ENCODE data around the gene KLF13. TPM values are rescaled to one million over a fixed set of nuclear protein-coding genes. Genes with fewer than 3 reads are reported as not detected.

Gene KLF13
- total RNA-seq, 1 experiment from 2014 or later, result 22.1 TPM

GRCh38 chr15:31291048-31291578, 35.5 kb upstream of the KLF13 start:
- ChIA-PET POLR2A (ENCODE audit: low non-redundant PET) (no interaction called here), CTCF (no interaction called here)
- Histone ChIP-seq H3K27ac (ENCODE audit: low read depth, low read length, poor library complexity, severe bottlenecking) (no peak overlapping the region), H3K9me3 (ENCODE audit: low read depth, low read length, poor library complexity, severe bottlenecking) (no peaks in the 10 kb centered on the region), H3K4me1 (ENCODE audit: insufficient read depth, low read length, poor library complexity, severe bottlenecking) (no peaks in the 10 kb centered on the region), H3K27me3 (replicated peaks; ENCODE audit: insufficient read depth, low read depth, low read length, poor library complexity) (peaks cover 24% of the 10 kb centered on the region), H3K4me3 (ENCODE audit: low read depth, low read length, poor library complexity, severe bottlenecking) (no peak overlapping the region), H3K36me3 (ENCODE audit: insufficient read depth, low read length, poor library complexity, severe bottlenecking) (no peaks in the 10 kb centered on the region)
- BruUV-seq (replicated peaks), result no TSS peak
- intact Hi-C loops (cut with micrococcal nuclease; ENCODE audit: unreplicated experiment), result no loop called here
- TF ChIP-seq CTCF (conservative IDR thresholded peaks at IDR 0.05; ENCODE audit: low read depth, low read length) (no peak), EZH2 (IDR thresholded peaks at IDR 0.05; ENCODE audit: borderline replicate concordance, low read depth, low read length, poor library complexity, severe bottlenecking) (no peak)
- DNase-seq (ENCODE audit: low spot score), result no peak

- Histone ChIP-seq H3K36me3 (ENCODE audit: insufficient read depth, low read length, poor library complexity, severe bottlenecking) (no peaks in the 10 kb centered on the region), H3K27ac (ENCODE audit: low read depth, low read length, poor library complexity, severe bottlenecking) (no peak overlapping the region), H3K4me1 (ENCODE audit: insufficient read depth, low read length, poor library complexity, severe bottlenecking) (no peaks in the 10 kb centered on the region), H3K4me3 (ENCODE audit: low read depth, low read length, poor library complexity, severe bottlenecking) (no peak overlapping the region), H3K27me3 (replicated peaks; ENCODE audit: insufficient read depth, low read depth, low read length, poor library complexity) (peaks cover 24% of the 10 kb centered on the region), H3K9me3 (ENCODE audit: low read depth, low read length, poor library complexity, severe bottlenecking) (no peaks in the 10 kb centered on the region)
- no TSS peak for BruUV-seq (replicated peaks)
- POLR2A ChIA-PET (ENCODE audit: low non-redundant PET), result no interaction called here
- intact Hi-C loops (cut with micrococcal nuclease; ENCODE audit: unreplicated experiment), result no loop called here
- DNase-seq (ENCODE audit: low spot score), result no peak
- CTCF ChIA-PET, result no interaction called here
- no peak for TF ChIP-seq CTCF (conservative IDR thresholded peaks at IDR 0.05; ENCODE audit: low read depth, low read length)
- TF ChIP-seq EZH2 (IDR thresholded peaks at IDR 0.05; ENCODE audit: borderline replicate concordance, low read depth, low read length, poor library complexity, severe bottlenecking), result no peak
Observed at GRCh38 chr15:31292391-31293015, 34.1 kb upstream of the KLF13 start.

GRCh38 chr15:31293655-31294054, 33.0 kb upstream of the KLF13 start:
- no peaks in the 10 kb centered on the region for H3K36me3 ChIP-seq (ENCODE audit: insufficient read depth, low read length, poor library complexity, severe bottlenecking)
- no peak for DNase-seq (ENCODE audit: low spot score)
- intact Hi-C loops (cut with micrococcal nuclease; ENCODE audit: unreplicated experiment), result no loop called here
- H3K9me3 ChIP-seq (ENCODE audit: low read depth, low read length, poor library complexity, severe bottlenecking), result no peaks in the 10 kb centered on the region
- H3K27ac ChIP-seq (ENCODE audit: low read depth, low read length, poor library complexity, severe bottlenecking), result no peak overlapping the region
- no peaks in the 10 kb centered on the region for H3K4me1 ChIP-seq (ENCODE audit: insufficient read depth, low read length, poor library complexity, severe bottlenecking)
- no peak for TF ChIP-seq EZH2 (IDR thresholded peaks at IDR 0.05; ENCODE audit: borderline replicate concordance, low read depth, low read length, poor library complexity, severe bottlenecking)
- CTCF ChIA-PET, result no interaction called here
- no TSS peak for BruUV-seq (replicated peaks)
- POLR2A ChIA-PET (ENCODE audit: low non-redundant PET), result no interaction called here
- H3K27me3 ChIP-seq (replicated peaks; ENCODE audit: insufficient read depth, low read depth, low read length, poor library complexity), result peaks cover 24% of the 10 kb centered on the region
- no peak overlapping the region for H3K4me3 ChIP-seq (ENCODE audit: low read depth, low read length, poor library complexity, severe bottlenecking)

GRCh38 chr15:31294067-31294466, 32.6 kb upstream of the KLF13 start:
- ChIA-PET CTCF (no interaction called here), POLR2A (ENCODE audit: low non-redundant PET) (no interaction called here)
- TF ChIP-seq CTCF (conservative IDR thresholded peaks at IDR 0.05; ENCODE audit: low read depth, low read length) (no peak), EZH2 (IDR thresholded peaks at IDR 0.05; ENCODE audit: borderline replicate concordance, low read depth, low read length, poor library complexity, severe bottlenecking) (no peak)
- Histone ChIP-seq H3K4me3 (ENCODE audit: low read depth, low read length, poor library complexity, severe bottlenecking) (no peak overlapping the region), H3K27ac (ENCODE audit: low read depth, low read length, poor library complexity, severe bottlenecking) (no peak overlapping the region), H3K4me1 (ENCODE audit: insufficient read depth, low read length, poor library complexity, severe bottlenecking) (no peaks in the 10 kb centered on the region), H3K27me3 (replicated peaks; ENCODE audit: insufficient read depth, low read depth, low read length, poor library complexity) (peaks cover 24% of the 10 kb centered on the region), H3K36me3 (ENCODE audit: insufficient read depth, low read length, poor library complexity, severe bottlenecking) (no peaks in the 10 kb centered on the region), H3K9me3 (ENCODE audit: low read depth, low read length, poor library complexity, severe bottlenecking) (no peaks in the 10 kb centered on the region)
- intact Hi-C loops (cut with micrococcal nuclease; ENCODE audit: unreplicated experiment), result no loop called here
- DNase-seq (ENCODE audit: low spot score), result no peak
- no TSS peak for BruUV-seq (replicated peaks)
